ENCODE results near the gene JPH2. TPM values are rescaled to one million over a fixed set of nuclear protein-coding genes. Genes with fewer than 3 reads are reported as not detected.
A peak's percentile ranks its signal among the peaks of the same experiment; 100 is the strongest.

Gene JPH2
- total RNA-seq, 1 donor from 2014 or later: 1.5 TPM

DNA sequence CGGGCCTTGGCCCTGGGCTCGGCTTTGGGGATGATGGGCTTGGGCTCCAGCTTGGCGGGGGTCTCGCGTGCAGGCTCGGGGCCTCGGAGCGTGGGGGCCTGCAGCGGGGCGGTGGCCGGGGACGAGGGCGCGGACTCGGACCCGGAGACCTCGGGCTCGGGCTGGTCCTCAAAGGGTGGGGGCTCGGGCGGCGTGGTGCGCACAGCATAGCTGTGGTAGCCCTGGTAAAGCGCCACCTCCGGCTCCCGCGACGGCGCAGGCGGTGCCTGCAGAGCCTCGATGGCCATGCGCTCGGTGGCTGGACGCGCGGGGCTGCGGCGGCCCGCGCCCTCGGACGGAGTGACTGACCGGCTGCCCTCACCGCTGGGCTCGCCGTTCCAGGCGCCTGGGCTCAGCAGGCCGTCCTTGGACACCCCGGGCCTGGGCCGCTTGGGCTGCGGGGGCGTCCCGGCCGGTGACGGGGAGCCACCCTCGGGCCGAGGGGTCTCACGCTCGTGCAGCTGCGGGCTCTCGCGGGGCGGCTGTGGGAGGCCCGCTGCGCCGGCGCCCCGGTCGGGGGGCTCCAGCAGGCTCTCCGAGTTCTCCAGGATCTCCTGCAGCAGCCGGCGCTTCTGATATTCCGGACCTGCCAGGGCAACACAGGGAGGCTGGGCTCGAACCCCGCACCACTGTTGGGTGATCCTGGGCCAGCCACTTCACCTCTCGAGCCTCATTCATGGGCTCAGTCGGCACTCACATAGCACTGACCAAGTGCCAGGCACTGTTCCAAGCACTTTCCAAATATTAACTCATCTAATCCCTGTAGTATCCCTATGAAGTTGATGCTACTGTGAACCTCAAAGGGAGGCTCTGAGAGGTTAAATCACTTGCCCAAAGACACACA, 71.0 kb downstream of the JPH2 start:
- DNase-seq (ENCODE audit: low spot score): no peak
- intact Hi-C loops (cut with DNase I): loop anchor here (10.0 kb wide), 1 partner anchor 69 kb away; the partner anchor contains the start of gene JPH2
- ATAC-seq: no peak

GRCh38 chr20:44115181-44115580, 71.8 kb downstream of the JPH2 start:
- intact Hi-C loops (cut with DNase I): loop anchor here (10.0 kb wide), 1 partner anchor 70 kb away; the partner anchor contains the start of gene JPH2
- ATAC-seq: no peak
- DNase-seq (ENCODE audit: low spot score): no peak

DNA sequence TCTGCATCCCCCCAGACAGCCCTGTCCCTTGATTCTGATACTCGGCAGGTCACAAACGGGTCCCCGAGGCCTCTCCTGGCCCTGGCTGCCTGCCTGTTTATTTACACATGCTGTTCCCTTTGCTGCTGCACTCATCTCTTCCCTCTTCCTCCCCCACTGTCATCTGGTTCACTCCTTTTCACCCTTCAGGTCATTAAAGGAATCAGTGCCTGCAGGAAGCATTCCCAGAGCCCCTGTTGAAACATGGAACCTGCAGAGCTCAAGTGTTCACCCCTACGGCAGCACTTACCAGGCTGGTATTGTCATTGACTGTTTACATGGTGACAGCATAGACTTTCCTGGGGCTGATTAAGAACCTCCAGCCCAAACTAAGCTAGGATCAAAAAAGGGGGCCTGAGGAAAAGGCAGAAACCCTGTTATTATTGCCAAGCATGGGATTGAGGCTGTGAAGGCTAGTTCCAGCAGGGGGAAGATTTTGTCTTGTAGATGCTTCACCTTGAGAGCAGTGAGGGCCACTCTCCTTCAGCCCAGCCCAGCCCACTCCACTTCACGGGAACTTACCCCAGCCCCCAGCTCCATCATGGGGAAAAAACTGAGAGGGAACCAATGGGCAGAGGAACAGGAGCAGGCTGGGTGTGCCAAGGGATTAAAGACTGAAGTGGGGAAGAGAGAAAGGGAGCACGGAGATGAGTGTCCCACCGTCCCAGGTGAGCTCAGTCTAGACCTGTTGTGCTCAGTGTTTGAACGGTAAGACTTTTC, 73.2 kb downstream of the JPH2 start:
- intact Hi-C loops (cut with DNase I): loop anchor here (10.0 kb wide), 1 partner anchor 71 kb away; the partner anchor contains the start of gene JPH2

DNA sequence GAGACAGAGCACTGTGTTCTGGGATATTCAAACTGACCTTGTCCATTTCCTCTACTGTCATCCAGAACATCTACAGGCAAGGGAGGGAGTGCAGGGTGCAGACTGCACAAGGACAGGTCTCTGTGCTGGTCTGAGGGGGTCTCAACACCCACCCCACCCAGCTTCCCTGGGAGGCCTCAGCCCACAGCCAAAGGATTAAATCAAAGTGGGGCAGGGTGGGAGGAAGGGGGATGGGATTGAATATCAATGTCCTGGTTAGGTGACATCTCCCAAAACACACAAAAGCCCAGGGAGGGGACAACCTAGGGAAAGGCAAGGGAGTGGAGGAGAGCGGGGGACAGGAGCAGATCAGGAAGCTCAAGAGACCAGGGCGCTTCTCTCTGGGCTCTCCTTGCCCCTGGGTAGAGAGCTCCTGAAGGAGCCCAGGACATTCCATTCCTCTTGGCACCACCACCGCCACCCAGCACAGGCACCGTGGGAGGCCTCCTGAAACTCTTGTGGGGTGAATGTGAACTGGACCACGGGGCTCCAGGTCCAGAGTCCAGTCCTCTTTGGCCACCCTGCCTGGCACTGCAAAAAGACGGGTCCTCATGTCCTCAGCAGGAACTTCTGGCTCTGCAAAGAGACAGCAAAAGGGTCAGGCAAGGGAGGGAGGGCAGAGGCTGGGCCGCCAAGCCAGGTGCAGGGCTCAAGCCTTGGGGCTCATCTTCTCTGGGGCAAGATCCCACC, 73.9 kb downstream of the JPH2 start:
- ATAC-seq: no peak
- intact Hi-C loops (cut with DNase I): loop anchor here (10.0 kb wide), 1 partner anchor 72 kb away; the partner anchor contains the start of gene JPH2

More for the DNA sequence above, 73.2 kb downstream of the JPH2 start:
- no peak for DNase-seq (ENCODE audit: low spot score)
- ATAC-seq: no peak

GRCh38 chr20:44112456-44112855, 74.5 kb downstream of the JPH2 start:
- intact Hi-C loops (cut with DNase I): loop anchor here (10.0 kb wide), 1 partner anchor 72 kb away; the partner anchor contains the start of gene JPH2
- DNase-seq (ENCODE audit: low spot score) (no peak), ATAC-seq (no peak)

More for the DNA sequence above, 73.9 kb downstream of the JPH2 start:
- no peak for DNase-seq (ENCODE audit: low spot score)

- DNase-seq (ENCODE audit: low spot score): no peak
- ATAC-seq: no peak
- intact Hi-C loops (cut with DNase I): loop anchor here (10.0 kb wide), 1 partner anchor 73 kb away; the partner anchor contains the start of gene JPH2
These were observed 75.2 kb downstream of the JPH2 start for GRCh38 chr20:44111712-44112335.

DNA sequence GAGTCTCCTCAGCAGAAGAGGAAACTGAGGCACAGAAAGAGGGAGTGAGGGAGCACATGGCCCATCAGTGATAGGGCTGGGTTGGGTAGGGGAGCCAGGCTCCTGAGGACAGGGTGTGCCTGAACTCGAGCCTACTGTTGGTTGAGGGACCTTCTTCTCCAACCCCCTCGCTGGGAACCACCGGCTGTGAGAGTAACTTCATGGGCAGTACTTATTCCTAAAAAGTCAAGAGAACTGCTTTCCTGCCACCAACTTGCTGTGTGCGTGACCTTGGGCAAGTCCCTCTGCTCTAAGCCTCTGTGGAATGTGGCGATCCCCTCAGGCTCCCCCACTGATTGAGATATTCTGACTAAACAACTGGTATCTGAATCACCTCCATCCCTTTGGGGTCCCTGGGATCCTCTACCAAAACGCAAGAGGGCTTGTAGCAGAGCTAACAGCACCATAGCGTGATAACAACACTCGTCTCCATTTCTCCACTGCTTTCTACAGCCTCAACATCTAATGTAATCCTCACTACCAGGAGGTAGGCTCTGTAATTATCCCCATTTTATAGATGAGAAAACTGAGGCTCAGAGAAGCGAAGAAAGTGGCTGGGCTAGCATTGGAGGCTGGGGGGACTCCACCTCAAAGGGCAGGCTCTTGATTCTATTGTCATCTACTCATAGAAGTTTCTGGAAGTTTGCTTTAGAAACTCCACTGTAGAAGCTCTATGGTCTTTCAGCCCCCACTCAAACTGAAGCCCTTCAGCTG, 76.0 kb downstream of the JPH2 start:
- intact Hi-C loops (cut with DNase I): loop anchor here (10.0 kb wide), 1 partner anchor 74 kb away; the partner anchor contains the start of gene JPH2
- ATAC-seq: no peak

DNA sequence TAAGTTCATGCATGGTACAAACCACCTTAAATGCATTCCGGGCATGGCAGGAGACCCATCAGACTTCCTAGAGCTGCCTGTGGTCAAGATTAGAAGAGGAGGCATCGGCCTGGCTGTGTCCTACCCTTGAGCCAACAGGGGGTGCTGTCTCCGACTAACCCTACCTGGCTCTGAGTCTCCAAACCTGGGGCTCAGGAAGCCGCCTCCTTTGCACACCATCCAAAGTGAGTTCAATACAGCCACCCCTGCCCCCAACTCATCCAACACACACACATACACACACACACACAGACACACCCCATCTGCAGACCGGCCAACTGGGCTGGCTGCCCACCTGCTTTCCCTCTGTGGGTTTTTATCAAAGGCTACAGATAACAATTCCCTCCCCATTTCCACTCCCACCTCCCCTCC, 77.0 kb downstream of the JPH2 start:
- intact Hi-C loops (cut with DNase I): loop anchor here (10.0 kb wide), 1 partner anchor 75 kb away; the partner anchor contains the start of gene JPH2
- ATAC-seq (no peak), DNase-seq (ENCODE audit: low spot score) (no peak)

More for the DNA sequence above, 76.0 kb downstream of the JPH2 start:
- DNase-seq (ENCODE audit: low spot score): no peak

GRCh38 chr20:44106615-44107014, 80.4 kb downstream of the JPH2 start:
- DNase-seq (ENCODE audit: low spot score): no peak
- intact Hi-C loops (cut with DNase I): no loop called here
- no peak for ATAC-seq

GRCh38 chr20:44104798-44105517, 82.0 kb downstream of the JPH2 start:
- intact Hi-C loops (cut with DNase I): no loop called here
- DNase-seq (ENCODE audit: low spot score) (no peak), ATAC-seq (no peak)

DNA sequence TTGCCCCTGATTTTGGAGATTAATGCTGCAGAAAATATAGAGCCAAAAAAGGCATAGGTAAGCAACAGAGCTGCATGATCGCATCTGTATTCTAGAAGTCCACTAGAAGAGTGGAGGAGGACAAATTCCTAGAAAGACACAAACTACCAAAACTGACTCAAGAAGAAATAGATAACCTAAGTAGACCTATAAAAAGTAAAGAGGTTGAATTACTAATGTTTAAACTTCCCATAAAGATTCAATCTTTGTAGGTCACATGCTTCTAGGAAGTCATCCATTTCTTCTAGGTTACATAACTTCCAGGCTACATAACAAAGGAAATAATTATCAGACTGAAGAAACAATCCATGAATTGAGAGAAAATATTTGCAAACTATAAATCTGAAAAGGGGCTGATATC, 84.4 kb downstream of the JPH2 start:
- DNase-seq (ENCODE audit: low spot score) (no peak), ATAC-seq (no peak)
- intact Hi-C loops (cut with DNase I): no loop called here

- DNase-seq (ENCODE audit: low spot score): no peak
- intact Hi-C loops (cut with DNase I): no loop called here
- no peak for ATAC-seq
These were observed 87.2 kb downstream of the JPH2 start for GRCh38 chr20:44099832-44100231.

- no peak for ATAC-seq
These were observed 88.3 kb downstream of the JPH2 start for GRCh38 chr20:44098657-44099056.

DNA sequence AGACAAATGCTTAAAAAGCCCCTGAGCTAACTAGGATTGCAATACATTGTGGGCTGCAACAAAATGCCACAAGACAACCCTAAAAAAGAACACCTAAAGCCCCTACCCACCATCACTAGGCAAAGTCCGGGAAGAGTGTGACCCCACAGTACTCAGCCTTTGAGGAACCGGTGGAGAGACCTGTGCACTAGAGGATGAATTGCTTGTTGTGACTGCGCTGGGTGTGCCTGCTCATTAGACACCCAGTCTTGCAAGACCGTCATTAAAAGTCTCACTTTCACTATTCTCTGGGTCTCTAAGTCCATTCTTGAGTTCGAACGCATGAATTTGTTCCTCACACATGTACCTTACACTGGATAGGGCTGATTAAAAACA, 88.7 kb downstream of the JPH2 start:
- ATAC-seq: no peak
- intact Hi-C loops (cut with DNase I): no loop called here
- peak; percentile 15 for DNase-seq (ENCODE audit: low spot score)

More at GRCh38 chr20:44098657-44099056, 88.3 kb downstream of the JPH2 start:
- intact Hi-C loops (cut with DNase I): no loop called here
- peak; percentile 25 for DNase-seq (ENCODE audit: low spot score)

GRCh38 chr20:44097521-44098255, 89.3 kb downstream of the JPH2 start:
- DNase-seq (ENCODE audit: low spot score): no peak
- ATAC-seq: no peak
- intact Hi-C loops (cut with DNase I): no loop called here

- intact Hi-C loops (cut with DNase I): no loop called here
- DNase-seq (ENCODE audit: low spot score) (no peak), ATAC-seq (no peak)
These were observed 91.2 kb downstream of the JPH2 start for GRCh38 chr20:44095831-44096230.

GRCh38 chr20:44093249-44093582, 93.8 kb downstream of the JPH2 start:
- ATAC-seq: no peak
- intact Hi-C loops (cut with DNase I): no loop called here
- DNase-seq (ENCODE audit: low spot score): no peak
